ENCODE results near the gene UPK1A.
A peak's percentile ranks its signal among the peaks of the same experiment; 100 is the strongest.

DNA sequence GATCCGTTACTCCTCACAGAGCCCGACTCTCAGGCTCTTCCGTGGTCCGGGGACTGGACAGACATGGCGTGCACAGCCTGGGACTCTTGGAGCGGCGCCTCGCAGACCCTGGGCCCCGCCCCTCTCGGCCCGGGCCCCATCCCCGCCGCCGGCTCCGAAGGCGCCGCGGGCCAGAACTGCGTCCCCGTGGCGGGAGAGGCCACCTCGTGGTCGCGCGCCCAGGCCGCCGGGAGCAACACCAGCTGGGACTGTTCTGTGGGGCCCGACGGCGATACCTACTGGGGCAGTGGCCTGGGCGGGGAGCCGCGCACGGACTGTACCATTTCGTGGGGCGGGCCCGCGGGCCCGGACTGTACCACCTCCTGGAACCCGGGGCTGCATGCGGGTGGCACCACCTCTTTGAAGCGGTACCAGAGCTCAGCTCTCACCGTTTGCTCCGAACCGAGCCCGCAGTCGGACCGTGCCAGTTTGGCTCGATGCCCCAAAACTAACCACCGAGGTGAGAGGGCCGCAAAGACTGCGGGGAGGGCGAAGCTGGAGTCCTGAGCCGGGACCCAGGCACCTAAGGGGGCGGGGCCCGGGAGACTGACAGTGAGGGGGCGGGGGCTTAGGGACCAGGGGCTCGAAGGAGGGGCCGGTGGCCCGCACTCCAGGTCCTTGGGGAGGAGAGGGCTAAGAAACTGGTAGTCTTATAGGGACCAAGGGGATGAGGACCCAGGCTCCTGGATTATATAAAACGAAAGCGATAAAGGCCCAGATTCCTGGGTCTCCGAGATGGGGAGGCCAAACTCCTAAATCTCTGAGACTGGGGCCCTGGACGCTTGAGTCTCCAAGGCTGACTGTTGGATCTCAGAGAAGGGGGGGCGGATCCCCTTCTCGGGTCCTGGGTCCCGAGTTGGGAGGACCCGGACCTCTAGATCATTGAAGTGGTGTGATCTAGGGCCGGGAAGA lies 22.8 kb upstream of the UPK1A start:
- TF ChIP-seq, protein P1, sequence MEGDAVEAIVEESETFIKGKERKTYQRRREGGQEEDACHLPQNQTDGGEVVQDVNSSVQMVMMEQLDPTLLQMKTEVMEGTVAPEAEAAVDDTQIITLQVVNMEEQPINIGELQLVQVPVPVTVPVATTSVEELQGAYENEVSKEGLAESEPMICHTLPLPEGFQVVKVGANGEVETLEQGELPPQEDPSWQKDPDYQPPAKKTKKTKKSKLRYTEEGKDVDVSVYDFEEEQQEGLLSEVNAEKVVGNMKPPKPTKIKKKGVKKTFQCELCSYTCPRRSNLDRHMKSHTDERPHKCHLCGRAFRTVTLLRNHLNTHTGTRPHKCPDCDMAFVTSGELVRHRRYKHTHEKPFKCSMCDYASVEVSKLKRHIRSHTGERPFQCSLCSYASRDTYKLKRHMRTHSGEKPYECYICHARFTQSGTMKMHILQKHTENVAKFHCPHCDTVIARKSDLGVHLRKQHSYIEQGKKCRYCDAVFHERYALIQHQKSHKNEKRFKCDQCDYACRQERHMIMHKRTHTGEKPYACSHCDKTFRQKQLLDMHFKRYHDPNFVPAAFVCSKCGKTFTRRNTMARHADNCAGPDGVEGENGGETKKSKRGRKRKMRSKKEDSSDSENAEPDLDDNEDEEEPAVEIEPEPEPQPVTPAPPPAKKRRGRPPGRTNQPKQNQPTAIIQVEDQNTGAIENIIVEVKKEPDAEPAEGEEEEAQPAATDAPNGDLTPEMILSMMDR (IDR thresholded peaks at IDR 0.05): peak in 1 of 4 donors; percentile 6
- peak; percentile 92 for TF ChIP-seq POLR2A (IDR thresholded peaks at IDR 0.05)

Data from right lobe of liver (tissue), 4 donors.